NT2/D1 (cell line): Measurements from ENCODE around the gene KCNA4.

Experiments
- YY1 ChIP-seq: IDR thresholded peaks from 2 replicates; pipeline ENCODE4 v1.6.1; 2011; ENCODE audit not compliant: insufficient read length, insufficient read depth
- ZNF274 ChIP-seq: IDR thresholded peaks from 2 replicates; pipeline ENCODE4 v1.6.1; 2011; ENCODE audit warnings: mild to moderate bottlenecking, low read depth, low read length

DNA sequence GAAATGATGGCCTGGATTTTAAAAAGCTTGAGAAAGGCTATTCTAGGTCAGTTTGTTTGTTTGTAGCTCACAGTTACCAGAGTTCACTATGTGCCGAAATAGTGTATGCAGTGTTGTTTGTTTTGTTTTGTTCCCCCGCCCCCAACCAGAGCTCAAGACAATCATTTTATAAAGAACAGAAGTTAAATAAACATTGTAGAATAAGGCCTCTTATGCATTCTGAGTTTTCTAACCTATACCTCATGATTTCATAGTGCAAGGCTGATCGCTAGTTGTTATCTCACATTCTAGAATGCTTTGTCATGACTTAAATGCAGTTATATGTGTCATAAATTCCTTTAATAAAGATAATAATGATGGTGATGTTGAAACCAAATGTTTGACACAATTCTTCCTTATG is 7.8 kb downstream of the KCNA4 start:
- TF ChIP-seq ZNF274 (no peak), YY1 (no peak)
